HG03354 (cell line): ENCODE results near the gene SLC12A9.
"Not testable (repeated sequence)": the region's sequence is repeated elsewhere in the genome, so short reads cannot be mapped to it uniquely, and the experiment has no call there.

ENCODE experiments used
- ATAC-seq: cut with Tn5 transposase; IDR thresholded peaks from one replicate; pipeline ENCODE4 v1.9.1; 2021; ENCODE audit warnings: mild to moderate bottlenecking; ENCODE audit not compliant: unreplicated experiment, poor library complexity, severe bottlenecking

SLC12A9 gene

GRCh38 chr7:100893318-100893895, 40.9 kb downstream of the SLC12A9 start:
- no peak for ATAC-seq

GRCh38 chr7:100893910-100894721, 41.6 kb downstream of the SLC12A9 start:
- no peak for ATAC-seq

- no peak for ATAC-seq
Measured at GRCh38 chr7:100894860-100895700, 42.6 kb downstream of the SLC12A9 start.

GRCh38 chr7:100895701-100895955, 43.1 kb downstream of the SLC12A9 start, which contains the start of gene ACHE:
Gene ACHE, minus strand, starts transcription at chr7:100895888. Its CDS starts 1,656 bp downstream, at chr7:100894232.
- ATAC-seq: no peak

GRCh38 chr7:100895956-100896731, 43.6 kb downstream of the SLC12A9 start:
- ATAC-seq: no peak

- ATAC-seq: no peak
Measured at GRCh38 chr7:100896732-100897608, 44.5 kb downstream of the SLC12A9 start.

- no peak for ATAC-seq
Measured at GRCh38 chr7:100897772-100898454, 45.4 kb downstream of the SLC12A9 start.

- no peak for ATAC-seq
Measured at GRCh38 chr7:100899432-100899831, 46.9 kb downstream of the SLC12A9 start.

- ATAC-seq: no peak
Measured at GRCh38 chr7:100900978-100901377, 48.5 kb downstream of the SLC12A9 start.

- ATAC-seq: no peak
Measured at GRCh38 chr7:100901921-100902332, 49.4 kb downstream of the SLC12A9 start.

- no peak for ATAC-seq
Measured at GRCh38 chr7:100902638-100903037, 50.1 kb downstream of the SLC12A9 start.

- ATAC-seq: no peak
Measured at GRCh38 chr7:100908512-100908911, 56.0 kb downstream of the SLC12A9 start.

- not testable (repeated sequence) for ATAC-seq
Measured at GRCh38 chr7:100910443-100910842, 57.9 kb downstream of the SLC12A9 start.

GRCh38 chr7:100911484-100911883, 59.0 kb downstream of the SLC12A9 start:
- no peak for ATAC-seq

- no peak for ATAC-seq
Measured at GRCh38 chr7:100914208-100914878, 61.8 kb downstream of the SLC12A9 start.

GRCh38 chr7:100914879-100915447, 62.5 kb downstream of the SLC12A9 start:
- no peak for ATAC-seq
